ENCODE results near the gene ORM2. TPM values are rescaled to one million over a fixed set of nuclear protein-coding genes. Genes with fewer than 3 reads are reported as not detected.
A peak's percentile ranks its signal among the peaks of the same experiment; 100 is the strongest.

The ORM2 gene
- total and polyA plus RNA-seq, 9 of the 15 experiments (the other 6 are each of a cell fraction or from before 2014, with no cell fraction given) = 0.98 TPM; not detected in 8

GRCh38 chr9:114370968-114371320, 41.3 kb downstream of the ORM2 start:
- WGBS (ENCODE audit: insufficient coverage, low coverage, missing lambda C conversion rate) = 75% methylated on average over 4 of the region's 4 CpGs
- intact Hi-C loops (cut with micrococcal nuclease) (no loop called here), in situ Hi-C loops (cut with MboI) (no loop called here)
- Histone ChIP-seq H3K9me3 (replicated peaks; ENCODE audit: control insufficient read depth, insufficient read depth, low read depth, low read length) (no peaks in the 10 kb centered on the region), H3K79me2 (ENCODE audit: control insufficient read depth, insufficient read depth, low read length) (no peaks in the 10 kb centered on the region), H3K27ac (ENCODE audit: extremely low read depth, low read depth, low read length) (no peak overlapping the region), H4K20me1 (replicated peaks; ENCODE audit: control insufficient read depth, insufficient read depth, low read length) (no peaks in the 10 kb centered on the region; the same call in 1 of the 2 replicates), H3K4me3 (no peak overlapping the region), H3K9ac (ENCODE audit: insufficient read depth in 1 of 2, low read depth in 2 of 2, low read length in 2 of 2) (no peak overlapping the region), H3K4me2 (ENCODE audit: insufficient read depth, low read length) (no peak overlapping the region), H3K4me1 (replicated peaks in 1 of 2; ENCODE audit: control insufficient read depth in 2 of 2, insufficient read depth in 2 of 2, low read length in 2 of 2) (peaks cover 0 to 17% of the 10 kb centered on the region in 2 experiments; a peak in 2 of 5 replicates), H3K27me3 (ENCODE audit: control insufficient read depth in 2 of 2, insufficient read depth in 2 of 2, low read length in 2 of 2) (no peaks in the 10 kb centered on the region), H3K36me3 (ENCODE audit: control insufficient read depth, insufficient read depth, low read length) (no peaks in the 10 kb centered on the region), H2AFZ (ENCODE audit: low read depth, low read length) (no peak overlapping the region), H3K9me1 (ENCODE audit: control insufficient read depth, insufficient read depth, low read length) (no peaks in the 10 kb centered on the region)
- no peak for DNase-seq (ENCODE audit: extremely low read depth in 1 of 4, low spot score in 3 of 4)
- BruUV-seq (replicated peaks) = no TSS peak
- no peak for FAIRE-seq
- TF ChIP-seq PRPF4 (IDR thresholded peaks at IDR 0.05; ENCODE audit: insufficient read depth, low read depth, low read length, poor library complexity, severe bottlenecking) (no peak), CXXC5 (CRISPR knock-in tag; IDR thresholded peaks at IDR 0.05) (no peak), ELF1 (tag; IDR thresholded peaks at IDR 0.05) (no peak), ZNF253 (CRISPR knock-in tag; conservative IDR thresholded peaks at IDR 0.05) (no peak), ZNF175 (CRISPR knock-in tag; IDR thresholded peaks at IDR 0.05; ENCODE audit: low read depth) (no peak)
- ChIA-PET POLR2A (interaction anchor here (1.0 kb wide), 1 partner anchor 143 kb away, joined by 3 read pairs; no protein-coding TSS in a partner anchor), CTCF (ENCODE audit: low intra/inter-chr PET ratio) (no interaction called here)
- ATAC-seq = no peak; the same call in 2 of the 3 replicates

- no peak overlapping the region for H3K4me2 ChIP-seq (ENCODE audit: insufficient read depth, low read length)
- H3K27ac ChIP-seq (ENCODE audit: extremely low read depth, low read depth, low read length) = no peak overlapping the region
- H3K27me3 ChIP-seq (ENCODE audit: control insufficient read depth in 2 of 2, insufficient read depth in 2 of 2, low read length in 2 of 2) = no peaks in the 10 kb centered on the region
- FAIRE-seq = no peak
- no peak for DNase-seq (ENCODE audit: extremely low read depth in 1 of 4, low spot score in 3 of 4)
- H3K9me3 ChIP-seq (replicated peaks; ENCODE audit: control insufficient read depth, insufficient read depth, low read depth, low read length) = no peaks in the 10 kb centered on the region
- H3K9ac ChIP-seq (ENCODE audit: insufficient read depth in 1 of 2, low read depth in 2 of 2, low read length in 2 of 2) = peak overlapping the region in 1 of 2 experiments; percentile 35; a peak in 2 of 4 replicates
- ATAC-seq = peak; percentile 5
- ChIA-PET POLR2A (interaction anchor here (1.0 kb wide), 2 partner anchors 12 to 142 kb away, joined by 3 read pairs; no protein-coding TSS in a partner anchor), CTCF (ENCODE audit: low intra/inter-chr PET ratio) (no interaction called here)
- intact Hi-C loops (cut with micrococcal nuclease) = no loop called here
- no TSS peak for BruUV-seq (replicated peaks)
- peaks cover 0 to 17% of the 10 kb centered on the region in 2 experiments; a peak in 2 of 5 replicates for H3K4me1 ChIP-seq (replicated peaks in 1 of 2; ENCODE audit: control insufficient read depth in 2 of 2, insufficient read depth in 2 of 2, low read length in 2 of 2)
- no peaks in the 10 kb centered on the region; the same call in 1 of the 2 replicates for H4K20me1 ChIP-seq (replicated peaks; ENCODE audit: control insufficient read depth, insufficient read depth, low read length)
- 49% methylated on average over 3 of the region's 7 CpGs for WGBS (ENCODE audit: insufficient coverage, low coverage, missing lambda C conversion rate)
- H2AFZ ChIP-seq (ENCODE audit: low read depth, low read length) = no peak overlapping the region
- H3K36me3 ChIP-seq (ENCODE audit: control insufficient read depth, insufficient read depth, low read length) = no peaks in the 10 kb centered on the region
- no peak overlapping the region for H3K4me3 ChIP-seq
- no peaks in the 10 kb centered on the region for H3K79me2 ChIP-seq (ENCODE audit: control insufficient read depth, insufficient read depth, low read length)
- in situ Hi-C loops (cut with MboI) = no loop called here
- no peaks in the 10 kb centered on the region for H3K9me1 ChIP-seq (ENCODE audit: control insufficient read depth, insufficient read depth, low read length)
- TF ChIP-seq BMI1 (IDR thresholded peaks at IDR 0.05; ENCODE audit: low read length) (no peak), MAFK (IDR thresholded peaks at IDR 0.05; ENCODE audit: low read length) (no peak), NCOA2 (IDR thresholded peaks at IDR 0.05; ENCODE audit: partially characterized antibody in 2 of 2) (no peak), RB1 (IDR thresholded peaks at IDR 0.05; ENCODE audit: low read depth) (no peak), ZNF695 (CRISPR knock-in tag; IDR thresholded peaks at IDR 0.05) (no peak), CBFA2T3 (IDR thresholded peaks at IDR 0.05) (no peak), ZEB2 (IDR thresholded peaks at IDR 0.05) (no peak), AFF1 (IDR thresholded peaks at IDR 0.05; ENCODE audit: low read depth in 1 of 2, partially characterized antibody in 2 of 2) (no peak), CC2D1A (IDR thresholded peaks at IDR 0.05) (no peak)
These were observed 41.8 kb downstream of the ORM2 start for GRCh38 chr9:114371343-114371944.

Measured in K562 (cell line).